ENCODE results near the gene DDX23.
A peak's percentile ranks its signal among the peaks of the same experiment; 100 is the strongest.

The DDX23 gene

DNA sequence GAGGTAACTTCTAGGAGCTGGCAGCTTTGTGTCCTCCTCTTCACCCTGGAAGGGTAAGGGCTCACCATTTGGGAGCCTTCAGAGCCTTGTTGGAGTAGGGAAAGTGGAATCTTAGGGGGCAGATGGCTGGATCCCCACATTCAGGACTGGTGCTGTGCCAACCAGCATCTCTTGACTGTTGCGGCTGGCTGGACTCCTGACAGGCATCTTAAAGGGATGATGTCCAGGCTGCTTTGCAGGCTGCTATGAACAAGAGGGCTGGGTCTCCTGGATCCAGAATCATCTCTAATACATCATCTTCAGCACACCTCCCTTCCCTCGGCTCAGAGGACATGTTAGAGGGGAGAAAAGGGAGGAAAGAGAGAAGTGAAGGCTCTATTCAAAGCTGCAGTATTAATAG is 29.3 kb downstream of the DDX23 start:
- TF ChIP-seq, protein P1, sequence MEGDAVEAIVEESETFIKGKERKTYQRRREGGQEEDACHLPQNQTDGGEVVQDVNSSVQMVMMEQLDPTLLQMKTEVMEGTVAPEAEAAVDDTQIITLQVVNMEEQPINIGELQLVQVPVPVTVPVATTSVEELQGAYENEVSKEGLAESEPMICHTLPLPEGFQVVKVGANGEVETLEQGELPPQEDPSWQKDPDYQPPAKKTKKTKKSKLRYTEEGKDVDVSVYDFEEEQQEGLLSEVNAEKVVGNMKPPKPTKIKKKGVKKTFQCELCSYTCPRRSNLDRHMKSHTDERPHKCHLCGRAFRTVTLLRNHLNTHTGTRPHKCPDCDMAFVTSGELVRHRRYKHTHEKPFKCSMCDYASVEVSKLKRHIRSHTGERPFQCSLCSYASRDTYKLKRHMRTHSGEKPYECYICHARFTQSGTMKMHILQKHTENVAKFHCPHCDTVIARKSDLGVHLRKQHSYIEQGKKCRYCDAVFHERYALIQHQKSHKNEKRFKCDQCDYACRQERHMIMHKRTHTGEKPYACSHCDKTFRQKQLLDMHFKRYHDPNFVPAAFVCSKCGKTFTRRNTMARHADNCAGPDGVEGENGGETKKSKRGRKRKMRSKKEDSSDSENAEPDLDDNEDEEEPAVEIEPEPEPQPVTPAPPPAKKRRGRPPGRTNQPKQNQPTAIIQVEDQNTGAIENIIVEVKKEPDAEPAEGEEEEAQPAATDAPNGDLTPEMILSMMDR (IDR thresholded peaks at IDR 0.05; ENCODE audit: extremely low read depth, missing control alignments), result no peak
- no peak for DNase-seq (ENCODE audit: low spot score)

DNA sequence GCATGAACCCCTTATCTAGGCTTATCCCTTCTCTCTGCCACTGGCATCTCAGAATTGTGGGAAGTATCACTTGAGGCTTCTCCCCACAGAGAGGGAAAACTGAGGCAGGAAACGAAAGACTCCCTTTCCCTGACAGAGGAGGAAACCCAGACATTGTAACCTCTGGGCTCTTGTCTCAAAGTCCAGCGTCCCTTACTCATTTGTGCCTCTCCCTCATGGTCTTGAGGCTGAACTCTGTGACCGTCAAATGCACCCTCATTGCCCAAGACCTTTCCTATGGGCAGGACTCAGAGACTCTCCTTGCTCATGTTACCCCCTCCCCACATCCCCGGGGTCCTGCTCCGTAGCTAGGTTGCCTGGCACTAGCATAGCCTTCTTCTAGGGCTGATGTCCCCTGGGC is 29.8 kb downstream of the DDX23 start:
- TF ChIP-seq, protein P1 (IDR thresholded peaks at IDR 0.05; ENCODE audit: extremely low read depth, missing control alignments), result no peak
- DNase-seq (ENCODE audit: low spot score), result no peak

DNA sequence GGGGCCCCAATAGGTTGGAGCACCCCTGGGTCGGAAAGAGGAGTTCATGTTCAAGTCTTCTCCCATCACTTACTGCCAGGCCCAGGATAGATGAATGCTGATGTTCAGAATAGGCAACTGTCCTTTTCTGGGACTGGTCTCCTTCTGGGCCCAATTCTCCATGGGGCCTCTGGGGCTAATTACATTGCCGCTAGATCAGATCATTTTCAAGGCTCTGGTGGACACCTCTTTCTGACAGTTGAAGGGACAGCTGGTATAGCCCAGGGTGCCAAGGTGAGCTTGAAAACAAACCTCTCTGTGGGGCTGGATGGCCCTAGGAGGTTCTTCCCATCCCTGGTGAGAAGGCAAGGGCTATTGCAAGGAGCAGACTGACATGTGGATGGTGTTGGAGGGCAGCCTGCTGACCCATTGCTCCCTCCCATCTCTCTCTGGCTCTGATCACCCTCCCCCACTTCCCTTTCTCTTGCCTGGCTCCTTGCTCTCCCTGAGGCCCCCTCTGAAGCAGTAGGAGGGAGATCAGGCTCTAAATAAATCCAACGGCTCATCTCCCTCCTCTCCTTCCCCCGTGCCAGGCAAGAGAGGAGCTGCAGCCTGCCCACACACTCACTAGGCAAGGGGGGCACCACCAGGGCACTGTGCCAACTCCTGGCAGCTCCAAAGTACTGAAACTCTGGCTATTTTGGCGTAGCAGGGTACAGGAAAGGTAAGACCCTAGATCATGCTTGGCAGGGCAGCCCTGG is 31.8 kb downstream of the DDX23 start:
- TF ChIP-seq, protein P1 (IDR thresholded peaks at IDR 0.05; ENCODE audit: extremely low read depth, missing control alignments), result no peak
- DNase-seq (ENCODE audit: low spot score), result no peak

DNA sequence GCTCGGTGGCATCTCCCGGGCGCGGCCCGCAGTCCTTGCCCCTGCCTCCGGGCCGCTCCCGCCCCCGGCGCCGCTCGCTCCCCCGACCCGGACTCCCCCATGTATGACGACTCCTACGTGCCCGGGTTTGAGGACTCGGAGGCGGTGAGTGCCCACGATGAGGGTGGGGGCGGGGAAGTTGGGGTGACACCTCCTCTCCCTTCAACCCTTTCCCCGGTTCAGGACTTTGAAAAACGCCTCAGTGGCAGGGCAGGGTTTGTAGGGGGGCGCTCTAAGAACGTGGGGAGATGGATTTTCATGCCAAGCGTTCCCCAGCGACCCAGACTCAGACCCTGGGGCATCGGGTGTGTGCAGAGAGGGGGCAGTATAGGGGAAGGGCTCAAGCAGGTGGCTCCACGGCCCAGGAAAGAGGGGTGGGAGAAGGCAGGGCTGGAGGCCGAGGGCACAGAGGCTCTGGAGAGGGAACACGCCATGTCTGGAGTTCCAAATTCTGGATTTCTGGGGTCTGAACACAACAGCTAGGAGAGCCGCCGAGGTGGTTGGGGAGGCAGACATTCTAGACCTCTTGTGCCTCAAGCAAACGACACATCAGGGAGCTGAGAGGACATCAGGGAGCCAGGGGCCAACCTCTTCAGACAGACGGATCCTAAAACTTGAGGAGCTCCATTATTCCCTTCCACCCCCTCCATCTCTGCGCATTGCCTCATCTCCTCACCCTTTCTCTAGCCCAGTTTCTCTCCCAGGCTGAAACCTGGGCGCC is 33.0 kb downstream of the DDX23 start:
- TF ChIP-seq, protein P1 (IDR thresholded peaks at IDR 0.05; ENCODE audit: extremely low read depth, missing control alignments), result no peak
- DNase-seq (ENCODE audit: low spot score), result no peak

DNA sequence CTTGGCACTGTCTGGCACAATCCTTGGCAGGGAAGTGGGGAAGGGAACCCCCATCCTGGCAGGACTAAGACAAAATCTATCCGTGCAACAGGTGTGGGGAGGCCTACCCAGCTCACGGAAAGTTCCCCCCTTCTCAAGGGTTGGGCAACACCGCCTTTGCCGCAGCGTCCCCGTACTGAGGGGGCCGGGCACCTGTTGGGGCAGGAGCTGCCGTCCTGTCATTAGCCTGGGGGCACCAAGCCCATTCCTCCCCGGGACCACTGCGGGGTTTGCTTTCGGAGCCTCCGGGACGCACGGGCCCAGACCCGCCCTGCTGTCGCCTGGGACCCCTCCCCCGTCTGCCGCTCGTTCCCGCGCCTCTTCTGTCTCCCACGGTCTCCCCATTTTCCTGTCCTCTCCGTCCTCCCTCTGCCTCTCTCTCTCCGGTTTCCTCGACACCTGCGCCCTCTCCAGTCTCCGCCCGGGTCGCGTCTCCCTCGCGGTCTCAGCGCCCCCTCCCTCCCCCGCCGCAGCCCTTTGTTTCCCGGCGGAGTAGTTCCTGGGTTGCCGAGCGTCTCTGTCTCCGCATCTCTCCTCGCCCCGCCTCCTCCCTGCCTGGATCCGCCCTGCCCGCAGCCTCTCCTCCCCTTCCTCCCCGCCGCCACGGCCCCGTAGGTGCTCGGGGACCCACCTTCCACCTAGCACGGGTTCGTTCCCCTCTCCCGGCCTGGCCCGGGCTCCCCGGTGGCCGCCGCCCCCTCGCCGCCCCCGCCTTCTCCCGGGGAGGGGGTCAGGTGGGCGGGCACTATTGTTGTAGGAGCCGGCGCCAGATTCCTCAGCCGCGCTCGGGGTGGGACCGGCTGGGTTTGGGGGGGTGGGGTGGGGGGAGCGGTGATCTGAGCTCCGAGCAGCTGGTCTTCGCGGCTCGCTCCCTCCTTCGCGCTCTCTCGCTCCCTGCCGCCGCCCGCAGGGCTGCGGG is 33.8 kb downstream of the DDX23 start, which contains the start of gene CACNB3:
Gene CACNB3, plus strand, starts transcription at position 624 of the 958 bp plus-strand sequence. CDS start 434 bp downstream, outside the sequence.
- TF ChIP-seq, protein P1 (IDR thresholded peaks at IDR 0.05; ENCODE audit: extremely low read depth, missing control alignments), result no peak
- DNase-seq (ENCODE audit: low spot score), result peak; percentile 86

DNA sequence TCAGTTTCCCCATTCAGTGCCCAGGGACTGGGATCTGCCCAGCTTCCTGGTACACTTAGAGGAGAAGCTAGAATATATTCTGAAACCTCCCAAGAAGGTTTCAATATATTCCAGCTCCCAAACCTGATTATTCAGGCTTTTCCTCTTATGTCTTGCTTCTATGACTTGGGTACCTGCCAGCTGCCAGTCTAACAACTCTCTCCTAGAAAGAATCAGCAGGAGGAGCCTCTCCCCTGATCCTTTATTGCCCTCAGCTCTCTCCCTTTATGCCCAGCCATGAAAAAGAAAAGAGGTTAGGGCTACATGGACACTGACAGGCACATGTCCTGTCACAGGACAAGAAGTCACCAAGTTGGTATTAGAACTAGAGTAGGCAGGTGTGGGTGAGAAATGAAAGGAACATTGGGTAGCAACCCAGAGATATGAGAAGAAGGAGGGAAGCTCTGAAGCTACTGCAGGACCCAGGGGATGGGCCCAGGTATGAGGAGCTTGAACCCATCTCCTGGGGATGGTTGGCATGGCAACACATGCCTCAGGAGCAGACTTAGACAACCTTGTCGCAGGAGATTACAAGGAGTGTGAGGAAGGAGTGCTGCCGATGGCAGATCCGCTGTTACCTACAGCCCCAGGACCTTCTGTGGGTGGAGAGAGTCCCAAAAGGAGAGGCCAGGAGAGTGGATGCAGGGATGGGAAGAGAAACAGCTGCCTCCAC is 35.7 kb downstream of the DDX23 start:
- TF ChIP-seq, protein P1 (IDR thresholded peaks at IDR 0.05; ENCODE audit: extremely low read depth, missing control alignments), result no peak
- no peak for DNase-seq (ENCODE audit: low spot score)
